ENCODE data around the gene MEI1. TPM values are rescaled to one million over a fixed set of nuclear protein-coding genes. Genes with fewer than 3 reads are reported as not detected.

MEI1 gene
- polyA plus RNA-seq, 1 donor from 2014 or later, result not detected

- Histone ChIP-seq H3K9me3 (ENCODE audit: low read length) (no peaks in the 10 kb centered on the region), H3K4me3 (ENCODE audit: low read length) (no peak overlapping the region), H4K20me1 (ENCODE audit: insufficient read depth) (no peaks in the 10 kb centered on the region), H3F3A (ENCODE audit: insufficient read depth, low read length, poor library complexity, severe bottlenecking) (no peaks in the 10 kb centered on the region), H3K79me2 (replicated peaks; ENCODE audit: insufficient read depth, low read length) (no peaks in the 10 kb centered on the region), H3K27me3 (ENCODE audit: insufficient read depth, low read depth, low read length) (no peaks in the 10 kb centered on the region), H3K9me2 (ENCODE audit: insufficient read depth, low read length) (no peaks in the 10 kb centered on the region), H3K9ac (ENCODE audit: low read length) (no peak overlapping the region), H2AFZ (ENCODE audit: low read depth, low read length) (no peak overlapping the region), H3K4me2 (ENCODE audit: low read length) (no peak overlapping the region), H3K27ac (ENCODE audit: low read length) (no peak overlapping the region), H3K36me3 (ENCODE audit: insufficient read depth, low read length) (no peaks in the 10 kb centered on the region)
- TF ChIP-seq REST (IDR thresholded peaks at IDR 0.05; ENCODE audit: borderline replicate concordance), result no peak
- TF ChIP-seq TAF1 (IDR thresholded peaks at IDR 0.05; ENCODE audit: low read depth), result no peak
- TF ChIP-seq EP300 (conservative IDR thresholded peaks at IDR 0.05; ENCODE audit: poor library complexity, severe bottlenecking), result no peak
- TF ChIP-seq CTCF (IDR thresholded peaks at IDR 0.05; ENCODE audit: poor library complexity, severe bottlenecking), result no peak
- no peak for TF ChIP-seq EZH2 (IDR thresholded peaks at IDR 0.05; ENCODE audit: borderline replicate concordance, insufficient read depth, low read length, poor library complexity, severe bottlenecking)
- TF ChIP-seq SMC3 (conservative IDR thresholded peaks at IDR 0.05; ENCODE audit: poor library complexity), result no peak
- TF ChIP-seq RAD21 (conservative IDR thresholded peaks at IDR 0.05), result no peak
- no peak for TF ChIP-seq POLR2AphosphoS5 (IDR thresholded peaks at IDR 0.05)
- TF ChIP-seq MXI1 (conservative IDR thresholded peaks at IDR 0.05; ENCODE audit: poor library complexity, severe bottlenecking), result no peak
Observed at GRCh38 chr22:41819257-41819656, 120.0 kb downstream of the MEI1 start.

GRCh38 chr22:41820447-41820846 is 121.1 kb downstream of the MEI1 start:
- H3K27ac ChIP-seq (ENCODE audit: low read length), result no peak overlapping the region
- no peak overlapping the region for H2AFZ ChIP-seq (ENCODE audit: low read depth, low read length)
- no peak overlapping the region for H3K4me3 ChIP-seq (ENCODE audit: low read length)
- no peaks in the 10 kb centered on the region for H3K9me2 ChIP-seq (ENCODE audit: insufficient read depth, low read length)
- no peak overlapping the region for H3K9ac ChIP-seq (ENCODE audit: low read length)
- H3K79me2 ChIP-seq (replicated peaks; ENCODE audit: insufficient read depth, low read length), result no peaks in the 10 kb centered on the region
- no peaks in the 10 kb centered on the region for H3K9me3 ChIP-seq (ENCODE audit: low read length)
- no peak for TF ChIP-seq SMC3 (conservative IDR thresholded peaks at IDR 0.05; ENCODE audit: poor library complexity)
- no peak for TF ChIP-seq EZH2 (IDR thresholded peaks at IDR 0.05; ENCODE audit: borderline replicate concordance, insufficient read depth, low read length, poor library complexity, severe bottlenecking)
- no peak for TF ChIP-seq MXI1 (conservative IDR thresholded peaks at IDR 0.05; ENCODE audit: poor library complexity, severe bottlenecking)
- no peak for TF ChIP-seq RAD21 (conservative IDR thresholded peaks at IDR 0.05)
- no peak for TF ChIP-seq POLR2AphosphoS5 (IDR thresholded peaks at IDR 0.05)
- TF ChIP-seq EP300 (conservative IDR thresholded peaks at IDR 0.05; ENCODE audit: poor library complexity, severe bottlenecking), result no peak
- no peak for TF ChIP-seq REST (IDR thresholded peaks at IDR 0.05; ENCODE audit: borderline replicate concordance)
- no peak for TF ChIP-seq TAF1 (IDR thresholded peaks at IDR 0.05; ENCODE audit: low read depth)
- no peak for TF ChIP-seq CTCF (IDR thresholded peaks at IDR 0.05; ENCODE audit: poor library complexity, severe bottlenecking)
- H3F3A ChIP-seq (ENCODE audit: insufficient read depth, low read length, poor library complexity, severe bottlenecking), result no peaks in the 10 kb centered on the region
- no peaks in the 10 kb centered on the region for H3K27me3 ChIP-seq (ENCODE audit: insufficient read depth, low read depth, low read length)
- no peaks in the 10 kb centered on the region for H4K20me1 ChIP-seq (ENCODE audit: insufficient read depth)
- H3K36me3 ChIP-seq (ENCODE audit: insufficient read depth, low read length), result no peaks in the 10 kb centered on the region
- no peak overlapping the region for H3K4me2 ChIP-seq (ENCODE audit: low read length)
